GM19351 (cell line): Measurements from ENCODE around the gene SGPL1.
A peak's percentile ranks its signal among the peaks of the same experiment; 100 is the strongest.
"Not testable (repeated sequence)": the region's sequence is repeated elsewhere in the genome, so short reads cannot be mapped to it uniquely, and the experiment has no call there.

Experiments used
- ATAC-seq: cut with Tn5 transposase; IDR thresholded peaks from one replicate; pipeline ENCODE4 v1.9.1; 2021; ENCODE audit warnings: mild to moderate bottlenecking, moderate library complexity; ENCODE audit not compliant: unreplicated experiment

The SGPL1 gene, protein sequence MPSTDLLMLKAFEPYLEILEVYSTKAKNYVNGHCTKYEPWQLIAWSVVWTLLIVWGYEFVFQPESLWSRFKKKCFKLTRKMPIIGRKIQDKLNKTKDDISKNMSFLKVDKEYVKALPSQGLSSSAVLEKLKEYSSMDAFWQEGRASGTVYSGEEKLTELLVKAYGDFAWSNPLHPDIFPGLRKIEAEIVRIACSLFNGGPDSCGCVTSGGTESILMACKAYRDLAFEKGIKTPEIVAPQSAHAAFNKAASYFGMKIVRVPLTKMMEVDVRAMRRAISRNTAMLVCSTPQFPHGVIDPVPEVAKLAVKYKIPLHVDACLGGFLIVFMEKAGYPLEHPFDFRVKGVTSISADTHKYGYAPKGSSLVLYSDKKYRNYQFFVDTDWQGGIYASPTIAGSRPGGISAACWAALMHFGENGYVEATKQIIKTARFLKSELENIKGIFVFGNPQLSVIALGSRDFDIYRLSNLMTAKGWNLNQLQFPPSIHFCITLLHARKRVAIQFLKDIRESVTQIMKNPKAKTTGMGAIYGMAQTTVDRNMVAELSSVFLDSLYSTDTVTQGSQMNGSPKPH

DNA sequence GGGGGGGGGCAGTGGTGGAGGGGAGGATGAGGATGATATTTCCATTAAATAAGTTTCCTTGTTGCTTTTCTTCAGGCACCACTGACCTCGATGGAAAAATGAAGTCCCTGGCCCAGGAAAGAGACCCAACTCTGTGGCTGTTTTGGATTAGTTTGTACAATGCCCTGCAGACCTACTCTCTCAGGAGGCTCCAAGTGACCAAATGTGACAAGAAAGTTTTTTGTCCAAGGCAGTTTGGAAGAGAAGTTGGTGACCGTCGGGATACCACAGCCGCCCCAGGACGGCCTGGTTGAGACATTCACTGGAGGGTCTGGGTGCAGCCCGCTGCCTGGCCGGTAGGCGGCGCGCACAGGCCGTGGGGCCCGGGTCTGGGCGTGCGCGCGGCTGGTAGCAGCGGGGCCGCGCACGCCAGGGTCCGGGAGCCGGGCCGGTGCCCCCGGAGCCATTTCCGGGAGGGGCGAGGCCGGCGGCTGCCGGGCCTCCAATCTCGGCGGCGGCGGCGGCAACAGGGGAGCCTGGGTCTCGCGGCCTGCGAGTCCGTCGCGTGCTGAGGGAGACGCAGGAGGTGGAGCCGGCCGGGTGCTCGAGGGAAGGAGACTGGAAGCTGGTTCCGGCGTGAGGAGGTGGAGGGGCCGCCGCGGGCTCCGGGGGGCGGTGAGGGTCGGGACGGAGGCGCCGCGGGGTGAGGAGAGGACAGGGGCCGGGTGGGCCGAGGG is at the start of gene SGPL1:
Gene SGPL1 (plus strand): TSS at position 445 of the 716 bp plus-strand sequence. CDS start 906 bp downstream, outside the sequence.
- ATAC-seq = peak; percentile 86

DNA sequence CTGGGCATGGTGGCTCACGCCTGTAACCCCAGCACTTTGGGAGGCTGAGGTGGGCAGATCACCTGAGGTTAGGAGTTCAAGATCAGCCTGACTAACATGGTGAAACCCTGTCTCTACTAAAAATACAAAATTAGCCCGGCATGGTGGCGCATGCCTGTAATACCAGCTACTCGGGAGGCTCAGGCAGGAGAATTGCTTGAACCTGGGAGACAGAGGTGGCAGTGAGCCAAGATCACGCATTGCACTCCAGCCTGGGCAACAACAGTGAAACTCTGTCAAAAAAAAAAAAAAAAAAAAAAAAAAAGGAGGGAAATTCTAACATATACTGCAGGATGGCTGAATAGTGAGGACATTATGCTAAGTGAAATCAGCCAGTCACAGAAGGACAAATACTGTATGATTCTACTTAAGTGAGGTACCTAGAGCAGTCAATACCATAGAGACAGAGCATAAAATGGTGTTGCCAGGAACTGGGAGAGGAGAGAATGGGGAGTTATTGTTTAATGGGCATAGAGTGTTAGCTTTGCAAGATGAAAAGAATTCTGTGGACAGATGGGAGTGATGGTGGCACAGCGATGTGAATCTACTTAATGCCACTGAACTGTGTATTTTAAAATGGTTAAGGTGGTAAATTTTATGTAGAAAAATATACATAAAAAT is 47.6 kb upstream of the SGPL1 start:
- ATAC-seq = not testable (repeated sequence)

DNA sequence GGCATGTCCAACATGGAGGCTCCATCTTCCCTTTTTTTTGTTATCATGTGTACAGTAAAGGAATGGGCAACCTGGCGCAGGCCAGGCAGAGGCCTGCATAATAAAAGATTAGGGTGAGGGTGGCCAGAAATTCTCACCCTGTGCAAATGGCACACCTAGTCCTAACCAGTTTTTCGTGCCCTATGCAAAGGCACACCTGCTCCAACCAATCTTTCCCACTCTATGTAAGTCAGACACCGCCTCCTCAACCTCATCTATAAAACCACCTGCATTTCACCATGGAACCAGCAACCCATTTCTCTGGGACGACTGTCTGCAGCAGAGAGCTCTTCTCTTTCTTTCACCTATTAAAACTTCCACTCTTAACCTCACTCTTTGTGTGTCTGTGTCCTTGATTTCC is 46.6 kb upstream of the SGPL1 start:
- no peak for ATAC-seq

DNA sequence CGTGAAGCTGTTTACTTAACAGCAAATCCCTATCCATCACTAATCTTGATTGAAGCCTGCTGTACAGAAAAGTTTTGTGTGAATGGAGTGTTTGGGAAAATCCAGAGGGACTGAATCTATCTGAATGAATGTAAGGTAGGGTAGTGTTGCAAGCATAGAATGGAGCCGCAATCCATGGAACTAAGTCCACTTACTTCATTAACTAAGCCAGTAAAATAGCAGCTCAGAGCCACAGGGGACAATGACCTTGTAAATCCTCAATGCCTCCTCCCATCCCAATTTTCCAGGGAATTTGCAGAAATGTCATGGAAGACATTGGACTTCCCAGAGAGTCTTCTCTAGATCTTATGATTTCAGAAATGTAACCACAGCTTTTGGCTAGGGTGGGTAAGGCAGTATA is 45.7 kb upstream of the SGPL1 start:
- no peak for ATAC-seq

DNA sequence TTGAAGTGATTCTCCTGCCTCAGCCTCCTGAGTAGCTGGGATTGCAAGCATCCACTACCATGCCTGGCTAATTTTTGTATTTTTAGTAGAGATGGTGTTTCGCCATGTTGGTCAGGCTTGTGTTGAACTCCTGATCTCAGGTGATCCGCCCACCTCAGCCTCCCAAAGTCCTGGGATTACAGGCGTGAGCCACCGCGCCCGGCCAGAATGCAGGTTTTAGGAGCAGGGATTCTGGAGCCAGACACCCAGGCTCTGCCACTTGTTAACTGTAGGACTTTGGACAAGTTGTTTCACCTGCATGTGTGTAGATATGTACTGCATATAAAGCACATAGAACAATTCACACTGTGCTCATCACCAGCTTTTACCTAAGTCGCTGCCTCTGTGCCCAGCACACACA is 45.2 kb upstream of the SGPL1 start:
- ATAC-seq = not testable (repeated sequence)

DNA sequence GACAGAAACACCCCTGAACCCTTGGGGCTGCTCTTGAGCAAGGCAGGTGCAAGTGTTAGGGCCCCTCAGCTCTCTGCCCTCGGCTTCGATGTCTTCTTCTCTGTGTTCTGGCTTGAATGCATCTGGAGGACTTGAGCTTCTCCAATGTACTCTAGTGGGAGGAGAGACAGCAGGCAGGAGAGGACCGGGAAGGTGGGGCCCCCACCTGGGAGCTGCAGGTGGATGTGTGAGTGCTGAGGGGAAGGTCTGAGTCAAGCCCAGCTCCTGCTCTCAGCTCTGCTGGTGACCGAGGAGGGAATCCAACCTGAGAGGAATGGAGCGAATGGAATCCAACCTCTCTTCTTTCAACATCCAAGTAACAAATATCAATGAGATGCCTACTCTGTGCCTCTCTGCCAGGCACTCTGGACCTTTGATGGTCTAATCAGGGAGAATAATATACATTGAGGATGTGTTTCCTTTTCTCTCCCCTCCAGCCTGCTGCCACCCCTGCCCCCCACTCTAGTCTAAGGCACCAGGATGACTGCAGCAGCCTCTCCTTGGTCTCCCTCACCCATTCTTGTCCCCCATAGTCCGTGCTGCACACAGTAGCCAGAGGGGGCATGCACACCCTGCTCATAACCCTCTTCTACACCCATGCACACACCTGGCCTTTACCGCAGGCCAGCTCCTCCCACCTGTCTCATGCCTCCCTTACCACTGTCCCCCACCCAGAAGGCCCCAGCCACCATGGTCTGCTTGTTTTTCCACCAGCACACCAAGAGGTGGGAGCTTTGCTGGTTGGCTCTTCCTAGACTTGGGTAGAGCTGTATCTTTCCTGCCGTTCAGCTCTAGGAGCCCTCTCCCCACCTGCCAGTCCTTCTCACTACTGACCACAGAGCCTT is 44.2 kb upstream of the SGPL1 start:
- no peak for ATAC-seq

DNA sequence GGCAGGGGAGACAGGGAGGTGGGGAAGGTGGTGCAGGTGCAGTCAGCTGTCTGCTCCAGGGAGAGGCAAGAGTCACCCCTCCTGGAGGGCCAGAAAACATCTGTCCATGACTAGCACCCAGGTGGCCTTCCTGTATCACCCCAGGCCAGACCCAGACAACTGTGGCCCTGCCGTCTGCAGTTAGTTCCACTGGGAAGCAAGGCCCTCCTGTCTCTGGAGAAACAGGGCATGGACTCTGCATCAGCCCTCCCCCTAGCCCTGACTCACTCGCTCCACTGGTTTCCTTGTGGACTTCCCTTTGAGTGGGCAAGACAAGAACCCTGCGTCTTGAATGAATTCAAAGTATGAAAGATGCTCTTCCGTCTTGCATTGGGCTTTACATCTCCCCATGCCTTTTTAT is 43.1 kb upstream of the SGPL1 start:
- ATAC-seq = no peak

DNA sequence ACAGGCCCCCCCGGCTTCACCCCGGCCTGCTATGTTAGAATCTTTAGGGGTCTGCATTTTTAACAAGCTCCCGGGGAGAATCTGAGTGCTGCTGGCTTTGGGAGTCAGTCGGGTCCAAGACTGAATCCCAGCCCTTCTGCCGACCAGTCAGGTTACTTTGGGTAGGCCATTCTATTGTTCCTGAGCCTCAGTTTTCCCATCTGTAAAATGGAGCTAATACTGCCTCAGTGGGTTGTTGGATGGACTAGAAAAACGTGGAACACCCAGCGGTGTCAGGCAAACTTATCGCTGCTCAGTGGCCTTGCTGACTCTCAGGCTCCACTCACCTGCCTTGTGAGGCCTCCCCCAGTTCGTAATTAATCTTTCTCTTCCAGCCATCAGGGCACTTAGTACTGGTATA is 42.3 kb upstream of the SGPL1 start:
- ATAC-seq = no peak

DNA sequence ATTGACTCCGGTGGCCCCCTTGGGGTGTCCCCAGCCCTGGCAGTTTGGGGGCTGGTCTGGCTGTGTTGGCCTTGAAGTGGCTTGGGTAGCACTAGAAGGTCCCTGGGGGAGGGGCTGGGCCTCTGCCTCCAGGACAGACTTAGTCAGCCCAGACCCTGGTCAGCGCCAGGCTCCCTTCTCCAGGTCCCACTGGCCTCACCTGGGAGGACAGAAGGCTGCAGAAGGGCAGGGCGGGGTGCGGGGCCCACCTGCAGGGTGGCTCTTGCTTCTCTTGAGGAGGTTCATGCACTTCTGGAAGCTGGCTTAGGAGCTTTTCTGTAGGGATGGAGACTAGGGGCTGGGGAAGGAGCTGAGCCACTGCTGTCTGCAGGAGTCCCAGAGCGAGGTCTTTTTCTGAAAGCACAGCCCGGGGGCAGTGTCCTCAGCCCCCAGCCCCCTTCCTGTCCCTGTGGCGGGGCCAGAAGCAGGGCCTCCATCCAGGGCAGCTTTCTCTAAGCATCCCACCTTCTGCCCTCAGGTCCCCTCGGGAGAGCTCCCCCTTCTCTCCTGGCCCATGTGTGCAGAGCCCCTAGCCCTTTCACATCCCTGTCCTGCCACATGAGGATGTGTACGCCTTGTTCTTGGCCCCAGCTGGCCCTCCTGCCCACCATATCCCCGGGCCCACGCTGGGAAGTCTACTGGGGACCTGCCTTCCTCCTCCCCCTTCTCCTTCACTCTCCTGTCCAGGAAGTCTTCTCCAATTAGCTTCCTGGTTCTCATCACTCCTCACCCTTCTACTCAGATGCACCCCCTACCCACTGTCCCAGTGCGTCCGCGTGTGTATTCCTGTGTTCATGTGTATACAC is 41.6 kb upstream of the SGPL1 start:
- no peak for ATAC-seq

DNA sequence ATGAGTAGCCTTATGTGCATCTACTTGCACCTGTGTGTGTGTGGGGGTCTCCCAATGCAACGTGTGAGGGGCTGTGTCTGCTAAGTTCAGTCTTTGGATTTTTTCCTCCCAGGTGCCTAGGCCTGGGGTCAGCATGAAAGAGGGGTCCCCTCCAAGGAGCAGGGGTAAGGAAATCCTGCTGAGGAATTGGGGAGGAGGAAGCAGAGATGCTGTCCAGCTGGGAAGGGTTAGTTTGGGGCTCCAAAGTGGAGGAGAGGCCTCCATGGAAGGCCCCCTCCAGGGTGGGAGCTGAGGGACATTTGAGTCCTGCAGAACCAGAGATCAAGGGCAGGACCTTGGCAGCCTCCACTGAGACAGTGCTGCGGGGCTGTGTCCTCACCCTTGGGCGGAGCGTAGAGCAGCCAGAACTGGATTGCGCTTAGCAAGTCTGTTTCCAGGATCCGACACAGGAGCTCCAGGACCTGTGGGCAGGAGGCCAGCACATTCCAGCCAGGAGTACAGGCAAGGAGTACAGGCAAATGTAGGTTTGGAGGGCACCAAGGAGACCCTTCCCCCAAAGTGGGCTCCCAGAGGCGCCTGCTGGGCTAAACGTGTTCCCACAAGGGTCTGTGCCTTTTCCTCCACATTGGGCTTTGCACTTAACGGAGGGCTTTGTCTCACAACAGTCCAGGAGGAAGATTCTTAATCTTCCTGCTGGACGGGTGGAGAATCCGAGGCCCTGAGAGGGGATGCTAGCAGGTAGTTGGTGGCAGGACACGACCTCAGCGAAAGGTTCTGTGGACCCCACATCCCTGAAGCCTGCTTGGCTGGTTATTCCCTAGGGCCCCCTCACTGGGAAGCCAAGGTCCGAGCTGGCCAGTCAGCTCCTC is 40.7 kb upstream of the SGPL1 start:
- no peak for ATAC-seq

DNA sequence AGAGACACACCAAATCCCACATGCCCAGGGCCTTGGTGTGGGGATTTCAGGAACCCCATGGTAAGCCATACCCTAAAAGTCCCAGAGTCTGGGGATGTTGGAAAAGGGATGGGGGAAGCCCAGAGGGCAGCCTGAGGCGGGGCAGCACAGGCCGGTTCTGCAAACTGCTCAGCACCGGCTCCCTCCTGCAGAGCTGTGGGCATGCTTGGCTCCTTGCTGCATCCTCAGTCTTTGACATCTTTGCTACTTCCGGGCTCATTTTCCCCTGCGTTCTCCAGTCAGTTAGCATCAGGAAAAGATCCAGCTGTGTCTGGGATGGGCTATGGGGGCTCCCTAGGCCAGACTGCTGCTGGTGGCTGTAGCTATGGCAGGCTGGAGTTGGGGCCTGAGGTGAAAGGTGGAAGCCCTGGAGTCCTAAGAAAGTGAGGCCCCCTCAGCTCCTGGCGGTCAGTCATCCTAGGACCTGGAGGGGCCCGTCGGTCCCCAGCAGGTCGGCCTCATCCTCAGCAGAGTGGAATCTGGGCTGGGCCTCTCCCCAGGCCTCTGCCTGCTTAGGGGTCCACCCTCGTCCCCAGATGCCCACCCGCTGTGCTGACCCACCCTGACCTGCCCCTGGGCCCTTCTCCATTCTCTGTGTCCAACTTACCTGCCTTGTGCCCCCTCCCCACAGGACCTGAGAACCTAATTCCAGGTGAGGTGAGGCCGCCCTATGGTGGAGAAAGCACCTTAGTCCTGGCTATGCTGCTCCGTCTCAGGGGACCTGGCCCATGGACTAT is 39.9 kb upstream of the SGPL1 start:
- no peak for ATAC-seq

DNA sequence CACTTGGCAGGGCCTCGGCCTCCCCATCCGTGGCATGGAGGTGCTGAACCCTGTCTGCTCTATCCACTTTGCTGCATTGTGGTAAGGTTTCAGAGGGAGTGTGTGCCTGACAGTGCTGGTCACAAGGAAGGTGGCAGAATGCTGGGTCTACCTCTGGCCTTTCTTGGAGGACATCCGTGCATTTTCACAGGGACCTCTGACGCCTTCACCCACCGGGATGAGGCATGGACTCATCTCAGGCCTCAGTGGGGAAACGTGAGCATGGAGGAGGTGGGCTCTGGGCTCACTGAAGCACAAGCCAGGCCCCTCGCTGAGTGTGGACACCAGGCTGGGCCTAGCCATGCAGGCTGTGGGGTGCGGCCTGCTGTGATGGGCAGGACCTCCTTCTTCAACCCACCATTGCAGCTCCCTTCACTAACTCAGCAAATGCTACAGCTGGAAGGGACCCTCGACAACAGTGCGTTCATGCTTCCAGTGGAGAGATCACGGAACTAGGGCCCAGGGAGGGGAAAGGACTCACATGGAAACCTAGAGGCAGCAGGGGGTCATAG is 39.2 kb upstream of the SGPL1 start:
- ATAC-seq = no peak

DNA sequence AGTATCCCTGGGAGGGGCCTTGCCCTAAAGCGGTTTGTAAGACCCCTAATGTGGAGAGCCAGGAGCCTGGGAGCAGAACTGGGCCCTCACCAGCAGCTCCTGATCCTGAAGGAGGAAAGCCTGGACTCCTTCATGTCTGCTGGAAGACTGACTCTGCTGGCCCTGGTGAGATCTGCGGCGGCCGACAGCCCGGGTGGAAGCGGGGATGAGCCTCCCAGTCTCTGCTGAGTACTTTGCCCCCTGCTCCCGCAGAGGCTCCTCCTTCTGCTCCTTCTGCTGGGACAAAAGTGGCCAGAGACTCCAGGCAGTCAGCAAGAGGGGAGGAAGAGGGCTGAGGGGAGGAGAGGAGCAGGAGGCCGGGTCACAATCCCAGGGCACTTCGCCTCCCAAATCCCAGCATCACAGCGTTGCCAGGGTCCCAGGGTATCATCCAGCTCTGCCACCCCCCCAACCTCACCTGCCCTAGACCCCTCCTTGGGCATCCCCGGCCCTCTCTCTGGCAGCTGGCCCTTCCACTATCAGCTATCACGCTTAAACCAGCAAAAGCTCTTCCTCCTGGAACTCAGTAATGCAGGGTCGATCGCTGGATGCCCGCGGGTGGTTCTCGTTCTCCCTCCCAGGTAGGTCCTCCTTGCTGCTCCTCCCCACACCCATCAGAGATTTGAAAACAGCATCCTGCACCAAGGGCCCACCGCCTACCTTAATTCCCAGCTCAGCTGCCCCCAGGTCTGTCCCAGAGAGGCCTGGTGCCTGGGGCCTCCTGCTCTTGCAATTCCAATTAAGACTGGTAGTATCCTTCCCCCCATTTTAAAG is 38.5 kb upstream of the SGPL1 start:
- ATAC-seq = no peak

DNA sequence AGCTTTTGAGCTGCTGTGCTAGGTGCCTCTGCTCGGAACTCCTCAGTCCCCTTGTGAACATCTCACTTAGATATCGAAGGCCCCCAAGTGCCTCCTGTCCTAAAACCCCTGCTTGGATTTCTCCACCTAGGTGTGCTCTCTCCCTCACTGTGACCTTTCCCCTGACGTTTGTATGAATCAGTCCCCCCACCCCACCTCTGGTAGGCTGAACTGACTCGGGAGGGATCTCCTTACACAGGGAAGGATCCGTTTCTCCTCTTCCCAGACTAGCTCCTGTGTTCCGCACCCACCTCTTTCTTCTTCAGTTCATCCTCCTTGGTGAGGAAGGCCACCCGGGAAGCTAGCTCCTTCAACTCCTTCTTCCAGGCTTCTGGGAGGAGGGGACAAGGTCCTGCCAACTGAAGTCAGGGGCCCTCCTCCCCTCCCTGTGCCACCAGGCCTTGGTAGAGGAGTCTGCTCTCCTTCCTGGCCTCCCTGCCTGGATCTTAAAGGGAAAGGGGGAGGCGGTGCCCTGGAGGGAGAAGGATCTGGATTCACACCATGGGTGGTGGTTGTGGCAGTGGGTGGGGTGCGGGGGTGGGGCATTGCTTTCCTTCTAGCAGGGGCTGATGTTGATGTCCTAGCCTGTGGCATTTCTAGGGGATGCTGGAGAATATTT is 37.4 kb upstream of the SGPL1 start:
- no peak for ATAC-seq

DNA sequence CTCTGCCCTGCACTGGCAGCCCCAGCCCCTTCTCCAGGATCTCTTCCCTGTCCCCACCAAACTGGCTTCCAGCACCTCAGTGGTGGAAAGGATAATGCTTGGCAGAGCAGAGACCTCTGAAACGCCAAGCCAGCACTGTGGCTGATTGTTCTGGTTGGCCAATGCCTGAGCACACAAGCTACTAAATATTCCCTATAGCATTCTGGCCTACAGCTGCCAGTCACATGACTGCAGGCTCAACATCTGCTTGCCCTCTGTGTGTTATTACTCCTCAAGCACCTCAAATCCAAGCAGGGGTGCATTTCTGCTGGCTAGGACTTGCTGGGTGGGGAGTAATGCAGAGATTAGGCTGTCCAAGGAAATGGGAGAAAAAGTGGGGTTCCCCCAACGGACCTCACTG is 36.7 kb upstream of the SGPL1 start:
- ATAC-seq = no peak
